HG02970 (cell line): ENCODE data around the gene DHRSX.
"Not testable (repeated sequence)": the region's sequence is repeated elsewhere in the genome, so short reads cannot be mapped to it uniquely, and the experiment has no call there.

Source experiments
- ATAC-seq: cut with Tn5 transposase; IDR thresholded peaks from one replicate; pipeline ENCODE4 v1.9.1; 2021; ENCODE audit warnings: mild to moderate bottlenecking, moderate library complexity, moderate number of reproducible peaks; ENCODE audit not compliant: unreplicated experiment, low FRiP score

Gene DHRSX

DNA sequence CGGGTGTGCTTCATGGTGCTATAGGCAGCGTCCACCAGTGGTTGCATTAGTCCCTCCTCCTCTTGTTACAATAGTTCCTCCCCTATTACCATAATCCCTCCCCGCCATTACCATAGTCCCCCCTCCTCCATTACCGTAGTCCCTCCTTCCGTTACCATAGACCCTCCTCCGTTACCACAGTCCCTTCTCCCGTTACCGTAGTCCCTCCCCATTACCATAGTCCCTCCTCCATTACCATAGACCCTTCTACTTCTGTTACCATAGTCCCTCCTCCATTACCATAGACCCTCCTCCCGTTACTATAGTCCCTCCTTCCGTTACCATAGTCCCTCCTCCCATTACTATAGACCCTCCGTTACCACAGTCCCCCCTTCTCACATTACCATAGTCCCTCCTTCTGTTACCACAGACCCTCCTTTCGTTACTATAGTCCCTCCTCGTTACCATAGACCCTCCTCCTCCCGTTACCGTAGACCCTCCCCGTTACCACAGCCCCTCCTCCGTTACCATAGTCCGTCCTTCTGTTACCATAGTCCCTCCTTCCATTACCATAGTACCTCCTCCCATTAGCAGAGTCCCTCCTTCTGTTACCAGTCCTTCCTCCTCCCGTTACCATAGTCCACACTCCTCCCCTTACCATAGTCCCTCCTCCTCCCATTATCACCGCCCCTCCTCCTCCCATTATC, 129.6 kb downstream of the DHRSX start:
- no peak for ATAC-seq

DNA sequence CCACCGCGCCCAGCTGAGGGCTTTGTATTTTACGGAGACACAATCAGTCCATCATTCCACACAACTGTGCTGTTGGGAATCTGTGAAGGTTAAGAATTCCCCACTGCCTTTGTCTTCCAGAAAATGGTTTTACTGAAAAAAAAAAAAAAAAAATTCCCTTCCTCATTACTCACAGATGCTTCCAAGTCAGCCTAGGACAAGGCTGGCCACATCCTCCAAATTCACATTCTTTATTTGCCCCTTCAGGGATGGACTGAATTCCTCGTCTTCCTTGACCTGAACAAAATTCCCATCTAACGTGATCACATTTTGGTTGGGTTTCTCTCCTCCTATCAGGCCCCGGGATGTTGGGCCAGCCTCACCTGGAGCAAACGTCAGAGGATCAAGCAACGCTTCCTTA, 130.3 kb downstream of the DHRSX start:
- no peak for ATAC-seq

DNA sequence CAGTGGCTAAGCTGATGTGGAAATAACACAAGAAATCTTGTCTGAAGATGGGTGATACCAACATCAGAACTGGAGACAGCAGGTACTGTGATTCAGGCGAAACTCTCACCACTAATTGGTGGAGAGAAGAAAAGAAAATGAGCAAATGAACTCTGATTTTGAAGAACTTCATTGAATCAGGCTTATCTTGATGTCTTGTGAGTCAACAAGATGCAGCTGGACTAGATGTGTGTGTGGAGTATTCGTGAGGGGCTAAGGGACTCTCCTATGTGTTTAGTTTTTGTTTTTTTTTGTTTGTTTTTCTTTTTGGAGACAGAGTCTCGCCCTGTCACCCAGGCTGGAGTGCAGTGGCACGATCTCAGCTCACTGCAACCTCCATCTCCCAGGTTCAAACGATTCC, 131.6 kb downstream of the DHRSX start:
- no peak for ATAC-seq

DNA sequence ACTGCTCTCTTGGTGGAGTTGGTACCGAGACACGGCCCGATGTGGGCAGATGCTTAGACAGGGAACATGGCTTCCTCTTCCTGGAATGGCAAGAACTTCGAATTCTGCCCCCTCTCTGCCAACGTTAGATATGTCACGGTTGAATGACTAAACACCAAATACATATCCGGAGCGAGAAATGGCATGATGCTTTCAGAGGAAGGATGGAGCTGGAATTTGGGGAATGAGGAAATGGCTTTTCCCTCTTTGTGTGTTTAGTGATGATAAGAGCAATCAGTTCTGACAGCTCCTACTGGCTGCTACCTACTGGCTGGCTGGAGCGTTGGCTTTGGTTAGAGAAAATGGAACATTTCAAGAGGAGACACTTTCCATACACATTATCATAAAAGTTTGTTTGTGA, 140.0 kb downstream of the DHRSX start:
- ATAC-seq = no peak

DNA sequence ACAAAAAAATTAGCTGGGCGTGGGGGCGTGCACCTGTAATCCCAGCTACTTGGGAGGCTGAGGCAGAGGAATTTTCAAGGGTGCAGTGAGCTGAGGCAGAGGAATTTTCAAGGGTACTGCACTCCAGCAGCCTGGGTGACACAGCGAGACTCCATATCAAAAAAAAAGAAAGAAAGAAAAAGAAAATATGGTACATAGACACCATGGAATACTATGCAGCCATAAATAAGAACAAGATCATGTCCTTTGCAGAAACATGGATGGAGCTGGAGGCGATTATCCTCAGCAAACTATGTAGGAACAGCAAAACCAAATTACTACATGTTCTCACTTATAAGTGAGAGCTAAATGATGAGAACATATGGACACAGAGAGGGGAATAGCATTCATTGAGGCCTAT, 141.3 kb downstream of the DHRSX start:
- ATAC-seq = not testable (repeated sequence)

DNA sequence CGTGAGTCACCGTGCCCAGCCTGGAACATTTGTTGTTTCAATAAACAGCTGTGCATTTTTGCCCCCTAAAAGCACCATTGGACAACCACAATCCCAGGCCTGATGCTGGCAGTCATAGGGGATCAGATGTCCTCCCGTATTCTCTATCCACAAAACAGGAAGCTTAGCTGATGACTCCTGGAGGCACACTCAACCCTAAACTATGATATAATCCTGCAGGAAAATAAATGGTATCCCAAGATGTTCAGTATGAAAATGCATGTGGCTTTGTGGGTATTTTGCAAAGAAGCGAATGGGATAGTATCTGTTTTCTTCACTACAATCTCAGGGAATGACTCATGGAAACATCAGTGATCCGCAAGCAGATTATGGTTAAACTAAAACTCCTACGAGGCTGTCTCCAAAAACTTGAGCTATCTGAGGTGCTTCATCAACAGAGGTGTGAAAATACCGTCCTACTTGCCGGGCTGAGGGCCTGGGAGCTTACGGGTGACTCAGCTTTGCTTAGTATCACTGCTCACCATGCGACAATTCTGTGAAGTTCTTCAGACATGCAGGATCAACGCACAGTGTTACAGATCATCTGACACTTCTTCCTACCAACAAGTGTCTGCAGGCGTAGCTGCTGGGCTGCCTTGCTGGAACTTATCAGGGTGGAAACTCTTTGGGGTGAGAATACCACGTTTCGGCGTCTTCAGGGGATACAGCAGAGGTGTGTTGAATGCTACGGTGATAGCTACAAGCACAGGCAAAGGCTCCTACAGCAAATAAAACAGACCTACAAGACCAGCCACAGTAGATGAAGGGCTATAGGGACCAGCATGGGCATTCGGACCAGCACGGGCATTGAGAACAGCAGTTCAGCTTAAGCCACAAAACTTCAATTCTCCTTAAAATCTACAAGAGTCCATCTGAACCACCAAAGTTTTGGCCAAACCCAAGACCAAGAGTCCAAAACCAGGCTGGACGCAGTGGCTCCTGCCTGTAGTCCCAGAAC, 148.5 kb downstream of the DHRSX start:
- no peak for ATAC-seq

DNA sequence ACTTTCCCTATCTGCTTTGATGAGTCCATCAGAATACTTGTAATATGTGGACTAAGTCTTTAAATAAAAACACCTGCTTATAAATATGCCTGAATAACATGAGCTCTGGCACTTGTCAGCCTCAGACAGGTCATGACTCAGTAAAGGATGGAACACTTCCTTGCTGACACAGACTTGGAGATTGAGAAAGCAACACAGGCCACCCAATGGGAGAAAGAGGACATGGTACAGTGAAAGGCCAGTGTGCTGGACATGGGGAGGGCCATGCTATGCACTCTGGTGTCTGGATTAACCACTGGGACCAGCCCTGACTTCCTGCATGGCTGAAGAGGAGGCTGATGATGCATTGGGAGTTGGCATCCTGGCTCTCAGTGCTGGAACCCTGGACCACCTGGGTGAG, 149.5 kb downstream of the DHRSX start:
- no peak for ATAC-seq

DNA sequence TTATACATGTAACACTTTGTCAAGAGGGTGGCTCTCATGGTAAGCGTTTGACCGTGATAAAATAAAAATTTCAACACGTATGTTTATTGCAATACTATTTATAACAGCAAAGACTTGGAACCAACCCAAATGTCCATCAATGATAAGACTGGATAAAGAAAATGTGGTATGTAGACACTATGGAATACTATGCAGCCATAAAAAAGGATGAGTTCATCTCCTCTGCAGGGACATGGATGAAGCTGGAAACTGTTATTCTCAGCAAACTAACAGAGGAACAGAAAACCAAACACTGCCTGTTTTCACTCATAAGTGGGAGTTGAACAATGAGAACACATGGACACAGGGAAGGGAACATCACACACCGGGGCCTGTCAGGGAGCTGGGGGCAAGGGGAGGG, 150.1 kb downstream of the DHRSX start:
- not testable (repeated sequence) for ATAC-seq

DNA sequence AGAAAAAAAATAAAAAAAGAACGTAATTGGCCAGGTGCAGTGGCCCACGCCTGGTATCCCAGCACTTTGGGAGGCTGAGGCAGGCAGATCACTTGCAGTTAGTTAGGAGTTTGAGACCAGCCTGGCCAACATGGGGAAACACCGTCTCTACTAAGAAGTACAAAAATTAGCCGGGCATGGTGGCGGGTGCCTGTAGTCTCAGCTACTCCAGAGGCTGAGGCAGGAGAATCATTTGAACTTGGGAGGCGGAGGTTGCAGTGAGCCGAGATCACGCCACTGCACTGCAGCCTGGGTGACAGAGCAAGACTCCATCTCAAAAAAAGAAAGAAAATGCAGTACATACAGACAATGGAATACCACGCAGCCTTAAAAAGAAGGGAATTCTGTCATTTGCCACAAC, 150.7 kb downstream of the DHRSX start:
- not testable (repeated sequence) for ATAC-seq

DNA sequence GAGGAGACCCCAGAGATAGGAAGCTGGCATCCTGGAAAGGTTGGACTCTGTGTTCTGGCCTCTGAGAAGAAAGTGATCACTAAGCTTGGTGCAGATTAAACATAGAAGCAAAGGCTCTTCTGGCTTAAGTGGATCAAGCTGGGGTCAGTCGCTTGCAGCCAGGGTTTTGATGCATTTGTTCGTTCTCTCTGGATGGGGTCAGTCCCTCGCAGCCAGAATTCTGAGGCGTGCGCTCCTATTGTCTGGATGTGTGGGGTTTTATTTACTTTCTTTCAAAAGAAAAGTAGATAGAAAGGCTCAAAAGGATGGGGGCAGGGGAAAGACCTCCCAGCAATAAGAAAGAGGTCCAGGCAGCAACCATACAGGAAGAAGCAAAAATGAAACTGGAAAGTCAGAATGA, 152.6 kb downstream of the DHRSX start:
- ATAC-seq = no peak

DNA sequence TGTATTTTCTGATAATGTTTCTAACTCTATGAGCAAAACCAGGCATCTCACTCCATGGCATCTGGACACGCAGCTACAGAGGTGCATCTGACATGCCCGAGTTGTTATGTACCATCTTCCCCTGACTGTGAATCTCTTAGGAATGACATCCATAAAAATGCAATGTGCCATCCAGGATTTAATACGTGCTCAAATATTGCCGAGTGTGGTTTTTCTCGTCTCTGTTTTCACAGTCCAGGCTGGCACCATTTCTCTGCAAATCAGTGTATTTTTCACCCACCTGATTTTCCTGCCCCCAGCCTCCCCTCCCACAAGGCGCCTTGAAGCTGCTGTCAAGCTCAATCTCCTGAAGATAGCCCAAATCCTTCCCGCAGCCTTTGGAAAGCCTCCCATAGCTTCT, 154.6 kb downstream of the DHRSX start:
- ATAC-seq = no peak

DNA sequence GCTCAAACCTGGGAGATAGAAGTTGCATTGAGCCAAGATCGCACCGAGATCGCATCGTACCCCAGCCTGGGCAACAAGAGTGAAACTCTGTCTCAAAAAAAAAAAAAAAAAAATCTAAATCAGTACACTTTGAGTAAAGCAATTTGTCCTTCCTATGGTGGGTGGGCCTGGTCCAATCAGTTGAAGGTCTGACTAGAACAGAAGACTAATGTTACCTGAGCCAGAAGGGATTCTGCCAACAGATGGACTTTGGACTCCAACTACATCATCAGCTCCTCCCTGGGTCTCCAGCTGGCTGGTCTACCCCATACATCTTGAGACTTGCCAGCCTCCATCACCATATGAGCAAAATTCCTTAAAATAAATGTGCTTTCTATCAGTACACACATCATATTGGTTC, 155.2 kb downstream of the DHRSX start:
- no peak for ATAC-seq

DNA sequence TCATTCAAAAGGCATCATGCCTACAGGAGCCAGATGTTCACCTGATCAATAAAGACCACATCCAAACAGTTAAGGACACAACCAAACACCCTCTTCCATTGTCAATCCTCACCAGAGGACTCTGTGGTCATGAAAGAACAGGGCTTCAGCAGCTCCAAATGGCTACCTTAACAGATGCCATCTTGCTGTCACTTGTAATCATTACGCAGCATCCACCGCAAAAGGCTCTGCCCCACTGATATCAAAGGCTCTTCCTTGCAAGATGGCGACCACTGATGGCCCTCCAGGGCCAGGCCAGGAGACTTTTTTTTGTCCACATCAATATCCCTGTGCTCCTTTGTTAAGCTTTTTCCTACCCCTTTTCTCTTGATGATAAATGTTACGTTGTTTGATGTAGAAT, 157.4 kb downstream of the DHRSX start:
- ATAC-seq = no peak

DNA sequence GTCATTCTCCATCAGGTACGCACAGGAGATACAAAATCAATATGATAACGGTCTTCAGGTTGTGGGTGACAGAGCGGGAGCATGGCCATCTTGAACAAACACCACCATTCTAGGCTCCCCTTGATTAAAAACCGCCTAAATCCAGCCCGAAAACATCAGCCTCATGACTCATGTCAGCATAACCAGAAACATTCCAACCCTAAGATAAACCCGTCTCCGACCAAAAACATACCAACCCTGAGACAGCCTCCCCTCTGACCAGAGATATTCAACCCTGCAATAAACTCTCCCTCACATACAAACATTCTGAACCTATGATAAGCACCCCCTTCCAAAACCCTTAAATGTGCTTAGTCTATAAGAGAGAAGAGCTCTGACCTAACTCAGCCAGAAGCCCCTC, 157.9 kb downstream of the DHRSX start:
- no peak for ATAC-seq

DNA sequence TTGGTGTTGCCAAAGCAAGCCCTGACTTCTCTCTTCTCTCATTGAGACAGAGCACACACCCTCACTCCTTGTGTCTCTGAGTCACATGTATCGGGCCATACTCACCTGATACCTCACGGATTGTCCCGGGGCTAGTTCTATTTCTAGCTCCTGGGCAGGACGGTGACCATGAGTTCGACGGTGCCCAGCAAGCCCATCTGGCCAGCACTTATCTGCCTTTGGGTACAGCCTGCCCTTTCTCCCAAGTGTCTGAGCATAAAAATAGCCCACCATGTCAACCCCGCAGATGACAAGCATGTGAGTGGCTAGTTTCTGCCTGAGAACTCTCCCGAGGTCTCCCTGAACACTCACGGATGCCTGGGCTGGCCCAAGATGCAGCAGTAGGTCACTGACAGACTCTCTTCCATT, 158.5 kb downstream of the DHRSX start:
- no peak for ATAC-seq

DNA sequence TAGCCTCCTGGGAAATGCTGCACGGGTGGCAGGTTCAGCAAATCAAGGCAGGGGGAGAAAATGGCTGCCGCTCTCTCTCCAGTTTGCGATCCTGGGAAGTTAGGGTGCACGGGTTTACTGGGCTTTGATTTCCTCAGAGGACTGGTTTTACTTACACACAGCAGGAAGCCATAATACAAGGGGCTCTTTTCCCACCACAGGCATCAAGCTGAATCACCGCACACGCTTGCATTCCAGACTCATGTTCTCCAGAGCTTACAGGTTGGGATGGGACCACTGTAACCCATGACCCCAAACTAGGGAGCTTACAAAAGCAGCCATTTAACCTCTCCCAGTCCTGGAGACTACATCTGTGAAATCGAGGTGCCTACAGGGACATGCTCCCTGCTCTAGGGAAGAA, 159.8 kb downstream of the DHRSX start:
- ATAC-seq = no peak

DNA sequence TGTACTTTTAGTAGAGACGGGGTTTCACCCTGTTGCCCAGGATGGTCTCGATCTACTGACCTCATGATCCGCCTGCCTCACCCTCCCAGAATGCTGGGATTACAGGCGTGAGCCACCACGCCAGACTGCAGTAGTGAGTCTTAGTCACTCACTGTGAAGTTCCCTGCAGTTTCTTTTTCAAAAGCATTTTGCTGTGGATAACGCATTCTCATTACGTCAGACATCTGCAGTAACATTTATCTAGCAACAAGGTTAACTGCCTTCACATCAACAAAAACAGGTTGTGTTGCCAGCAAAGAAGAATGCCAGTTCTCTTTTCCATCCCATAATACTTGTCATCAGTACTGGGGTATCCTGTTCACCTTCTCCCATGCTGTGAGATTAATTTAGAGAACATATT, 164.6 kb downstream of the DHRSX start:
- no peak for ATAC-seq

DNA sequence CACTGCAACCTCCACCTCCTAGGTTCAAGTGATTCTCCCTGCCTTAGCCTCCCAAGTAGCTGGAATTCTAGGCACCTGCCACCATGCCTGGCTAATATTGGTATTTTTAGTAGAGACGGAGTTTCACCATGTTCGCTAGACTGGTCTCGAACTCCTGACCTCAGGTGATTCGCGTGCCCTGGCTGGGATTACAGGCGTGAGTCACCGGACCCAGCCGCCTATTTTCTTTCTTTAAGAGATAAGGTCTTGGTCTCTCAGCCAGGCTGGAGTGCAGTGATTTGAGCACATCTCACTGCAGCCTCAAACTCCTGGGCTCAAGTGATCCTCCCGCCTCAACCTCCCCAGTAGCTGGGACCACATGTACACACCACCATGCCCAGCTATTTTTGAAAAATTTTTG, 166.5 kb downstream of the DHRSX start:
- no peak for ATAC-seq

DNA sequence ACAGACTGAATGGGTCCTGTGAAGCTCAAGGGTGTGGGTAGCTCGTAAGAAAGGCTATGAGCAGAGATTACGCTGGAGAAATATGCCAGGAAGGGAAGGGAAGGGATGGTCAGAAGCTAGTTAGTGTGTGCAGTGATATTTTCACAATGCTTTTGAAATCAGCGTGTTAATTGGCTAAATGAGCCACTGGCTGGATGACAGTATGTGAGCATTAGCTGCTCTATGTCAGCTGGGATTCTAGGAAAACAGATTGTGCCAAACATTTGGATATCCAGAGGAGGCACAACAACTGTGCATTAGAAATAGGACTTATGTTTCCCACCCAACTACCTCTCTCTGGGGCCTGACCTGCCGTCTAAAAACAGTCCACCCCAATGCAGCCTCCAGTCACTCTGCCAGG, 168.5 kb downstream of the DHRSX start:
- ATAC-seq = no peak

DNA sequence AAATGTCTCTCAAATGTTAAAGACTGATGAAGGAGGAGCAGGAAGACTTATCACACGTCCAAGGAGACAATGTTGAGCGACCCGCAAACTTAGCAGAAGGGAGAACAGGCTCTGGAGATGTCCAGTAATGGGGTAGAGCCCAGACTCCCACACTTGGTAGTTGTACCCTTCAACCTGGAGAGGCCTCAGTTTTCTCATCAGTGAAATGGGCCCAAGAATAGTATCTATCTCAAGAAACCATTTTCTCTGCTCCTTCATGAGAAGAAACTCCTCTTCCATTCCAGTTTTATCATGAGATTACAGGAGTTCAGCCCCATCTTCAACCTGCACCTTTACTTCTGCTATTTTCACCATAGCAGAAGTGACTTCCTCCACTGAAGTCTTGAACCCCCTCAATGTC, 169.9 kb downstream of the DHRSX start:
- ATAC-seq = no peak

DNA sequence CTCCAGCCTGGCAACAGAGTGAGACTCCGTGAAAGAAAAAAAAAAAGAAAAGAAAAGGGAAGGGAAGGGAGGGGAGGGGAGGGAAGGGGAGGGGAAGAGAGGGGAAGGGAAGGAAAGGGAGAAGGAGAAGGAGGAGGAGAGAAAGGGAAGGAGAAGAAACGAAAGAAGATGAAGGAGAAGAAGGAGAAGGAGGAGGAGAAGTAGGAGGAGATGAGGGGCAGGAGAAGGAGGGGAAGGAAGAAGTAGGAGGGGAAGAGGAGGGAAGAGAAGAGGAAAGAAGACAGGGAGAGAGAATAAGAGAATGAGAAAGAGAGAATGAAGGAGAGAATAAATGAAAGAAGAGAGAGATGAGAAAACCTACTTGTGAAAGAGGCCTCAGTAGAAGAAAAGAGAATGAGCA, 170.3 kb downstream of the DHRSX start:
- no peak for ATAC-seq

DNA sequence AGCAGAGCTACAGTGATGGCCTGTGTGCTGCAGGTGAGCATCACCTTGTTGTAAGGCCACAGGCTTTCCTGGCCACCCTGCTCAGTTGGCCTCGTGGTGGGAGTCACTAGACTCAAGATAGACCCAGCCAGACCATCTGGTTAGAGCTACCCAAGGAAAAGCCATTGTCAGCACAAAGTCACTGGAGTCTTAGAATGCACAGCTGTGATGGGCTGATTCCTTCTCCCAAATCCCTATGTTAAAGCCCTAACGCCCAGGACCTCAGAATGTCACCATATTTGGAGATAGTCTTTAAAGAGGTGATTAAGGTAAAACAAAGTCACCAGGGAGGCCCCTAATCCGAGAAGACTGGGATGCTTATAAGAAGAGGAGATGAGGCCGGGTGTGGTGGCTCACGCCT, 173.4 kb downstream of the DHRSX start:
- no peak for ATAC-seq
